PC-9 (cell line): ENCODE results near the gene HS6ST3. TPM values are rescaled to one million over a fixed set of nuclear protein-coding genes. Genes with fewer than 3 reads are reported as not detected.

Experiments used
- BruUV-seq: library from RNA; stranded (reverse); fragments of 400-500 nt; replicated peaks from 2 replicates; lab custom pipeline; 2021; lab: Mats Ljungman, UMichigan
- CTCF ChIA-PET: fragments of 300-600 bp; sonication (Branson Sonifier 250); formaldehyde crosslinking; loops from one replicate; lab custom pipeline; 2022; ENCODE audit warnings: antibody characterized with exemption; lab: Charles Lee
- POLR2A ChIA-PET: fragments of 300-600 bp; sonication (Branson Sonifier 250); formaldehyde crosslinking; loops from one replicate; lab custom pipeline; 2022; ENCODE audit warnings: antibody characterized with exemption; ENCODE audit not compliant: unreplicated experiment; lab: Charles Lee
- DNase-seq, 2 experiments: peaks; one replicate each; pipeline versions ENCODE4 v3.0.0 to v3.0.0-alpha.2; 2015 to 2022; ENCODE audit warnings: mixed read lengths in 1 of 2
- H2AFZ ChIP-seq: fragments of 200-600 bp; sonication (generic); 2 replicates; pipeline ENCODE4 v1.8.1; 2017; ENCODE audit warnings: antibody characterized with exemption
- H3F3A ChIP-seq: fragments of 200-600 bp; sonication (generic); 2 replicates; pipeline ENCODE4 v1.8.1; 2017; ENCODE audit warnings: antibody characterized with exemption, mild to moderate bottlenecking, low read depth; ENCODE audit not compliant: insufficient read depth
- H3K27ac ChIP-seq: fragments of 200-600 bp; sonication (generic); 2 replicates; pipeline ENCODE4 v1.6.1; 2016; ENCODE audit warnings: mixed run types
- H3K27me3 ChIP-seq: fragments of 200-600 bp; sonication (generic); 2 replicates; pipeline ENCODE4 v1.6.1; 2016; ENCODE audit warnings: low read depth, mixed run types; ENCODE audit not compliant: insufficient read depth
- H3K36me3 ChIP-seq: fragments of 200-600 bp; sonication (generic); 2 replicates; pipeline ENCODE4 v1.6.1; 2016; ENCODE audit warnings: low read depth, mixed run types
- H3K4me1 ChIP-seq: fragments of 200-600 bp; sonication (generic); replicated peaks from 2 replicates; pipeline ENCODE4 v1.6.1; 2016; ENCODE audit warnings: mixed run types; ENCODE audit not compliant: insufficient read depth
- H3K4me2 ChIP-seq: fragments of 200-600 bp; sonication (generic); 2 replicates; pipeline ENCODE4 v1.6.1; 2017; ENCODE audit warnings: mixed run types
- H3K4me3 ChIP-seq: fragments of 200-600 bp; sonication (generic); 2 replicates; pipeline ENCODE4 v1.6.1; 2016; ENCODE audit warnings: mixed run types
- H3K79me2 ChIP-seq: fragments of 200-600 bp; sonication (generic); 2 replicates; pipeline ENCODE4 v1.6.1; 2017; ENCODE audit warnings: low read depth, mixed run types
- H3K9me2 ChIP-seq: fragments of 200-600 bp; sonication (generic); 2 replicates; pipeline ENCODE4 v1.8.1; 2017; ENCODE audit warnings: mild to moderate bottlenecking; ENCODE audit not compliant: insufficient read depth
- H3K9me3 ChIP-seq: fragments of 200-600 bp; sonication (generic); 2 replicates; pipeline ENCODE4 v1.8.1; 2016; ENCODE audit warnings: low read depth; ENCODE audit not compliant: insufficient read depth
- H4K20me1 ChIP-seq: fragments of 200-600 bp; sonication (generic); 2 replicates; pipeline ENCODE4 v1.8.1; 2017; ENCODE audit not compliant: insufficient read depth
- CTCF ChIP-seq: fragments of 200-600 bp; sonication (generic); conservative IDR thresholded peaks from 2 replicates; pipeline ENCODE4 v1.6.1; 2017; ENCODE audit warnings: mixed run types, antibody characterized with exemption, mild to moderate bottlenecking, moderate library complexity
- EZH2 ChIP-seq: fragments of 200-600 bp; sonication (generic); IDR thresholded peaks from 2 replicates; pipeline ENCODE4 v1.8.0; 2017; ENCODE audit warnings: antibody characterized with exemption, low read depth
- intact Hi-C: fragments of 100-400 bp; cut with micrococcal nuclease; formaldehyde crosslinking; loops from one replicate; pipeline ENCODE4 v1.10.0; 2022; ENCODE audit not compliant: unreplicated experiment
- total RNA-seq: library from RNA; stranded (reverse); gene quantifications from 2 replicates; pipeline ENCODE4 v1.2.3, GENCODE V29; 2021

The HS6ST3 gene
- total RNA-seq, 1 experiment from 2014 or later, result not detected

GRCh38 chr13:96744367-96745331 is 654.7 kb downstream of the HS6ST3 start:
- Histone ChIP-seq H3K9me2 (no peaks in the 10 kb centered on the region; the same call in 1 of the 2 replicates), H3K27me3 (no peaks in the 10 kb centered on the region; the same call in 1 of the 2 replicates), H3F3A (no peaks in the 10 kb centered on the region), H3K36me3 (no peaks in the 10 kb centered on the region), H3K4me3 (no peak overlapping the region), H3K4me1 (no peaks in the 10 kb centered on the region), H3K79me2 (no peaks in the 10 kb centered on the region), H3K27ac (no peak overlapping the region), H2AFZ (no peak overlapping the region), H4K20me1 (no peaks in the 10 kb centered on the region), H3K4me2 (no peak overlapping the region), H3K9me3 (no peaks in the 10 kb centered on the region)
- BruUV-seq, result no TSS peak
- CTCF ChIA-PET, result interaction anchor here (0.6 kb wide), 1 partner anchor 1083 kb away, joined by 30 read pairs; no protein-coding TSS in a partner anchor
- DNase-seq, result no peak
- POLR2A ChIA-PET, result no interaction called here
- TF ChIP-seq EZH2 (no peak), CTCF (no peak)
- intact Hi-C loops, result no loop called here

- TF ChIP-seq EZH2 (no peak), CTCF (no peak)
- intact Hi-C loops, result no loop called here
- H2AFZ ChIP-seq, result no peak overlapping the region
- no peaks in the 10 kb centered on the region for H3K36me3 ChIP-seq
- ChIA-PET POLR2A (no interaction called here), CTCF (no interaction called here)
- no peaks in the 10 kb centered on the region; the same call in 1 of the 2 replicates for H3K9me2 ChIP-seq
- H3F3A ChIP-seq, result no peaks in the 10 kb centered on the region
- no peaks in the 10 kb centered on the region for H3K79me2 ChIP-seq
- no TSS peak for BruUV-seq
- H3K4me3 ChIP-seq, result no peak overlapping the region
- no peak for DNase-seq
- no peaks in the 10 kb centered on the region for H3K4me1 ChIP-seq
- no peaks in the 10 kb centered on the region for H4K20me1 ChIP-seq
- no peak overlapping the region for H3K27ac ChIP-seq
- no peak overlapping the region for H3K4me2 ChIP-seq
- H3K27me3 ChIP-seq, result no peaks in the 10 kb centered on the region; the same call in 1 of the 2 replicates
- no peaks in the 10 kb centered on the region for H3K9me3 ChIP-seq
Measured at GRCh38 chr13:96746886-96747285, 657.0 kb downstream of the HS6ST3 start.

GRCh38 chr13:96749825-96750224 is 659.9 kb downstream of the HS6ST3 start:
- no TSS peak for BruUV-seq
- Histone ChIP-seq H3K36me3 (no peaks in the 10 kb centered on the region), H2AFZ (no peak overlapping the region), H3K79me2 (no peaks in the 10 kb centered on the region), H3K4me1 (no peaks in the 10 kb centered on the region), H3K27ac (no peak overlapping the region), H3F3A (no peaks in the 10 kb centered on the region), H3K4me2 (no peak overlapping the region), H3K9me3 (no peaks in the 10 kb centered on the region), H4K20me1 (no peaks in the 10 kb centered on the region), H3K4me3 (no peak overlapping the region), H3K9me2 (no peaks in the 10 kb centered on the region; the same call in 1 of the 2 replicates), H3K27me3 (no peaks in the 10 kb centered on the region)
- intact Hi-C loops, result no loop called here
- ChIA-PET CTCF (no interaction called here), POLR2A (no interaction called here)
- no peak for DNase-seq
- TF ChIP-seq EZH2, result no peak
- TF ChIP-seq CTCF, result no peak
